ENCODE data around the gene AVP. TPM values are rescaled to one million over a fixed set of nuclear protein-coding genes. Genes with fewer than 3 reads are reported as not detected.

Gene AVP
- total and polyA plus RNA-seq, 2 donors (not counting 3 experiments of a cell fraction or from before 2014, with no cell fraction given) = not detected

GRCh38 chr20:3106185-3106584, 21.7 kb upstream of the AVP start:
- no peaks in the 10 kb centered on the region for H3K79me2 ChIP-seq (ENCODE audit: control insufficient read depth, insufficient read depth, low read length)
- CTCF ChIA-PET = interaction anchor here (1.8 kb wide), 1 partner anchor 20 kb away, joined by 4 read pairs; no protein-coding TSS in a partner anchor
- H3K4me3 ChIP-seq (replicated peaks in 1 of 3; ENCODE audit: insufficient read depth in 1 of 3, low read depth in 1 of 3, low read length in 3 of 3) = no peak overlapping the region
- no peak overlapping the region for H3K9ac ChIP-seq (replicated peaks; ENCODE audit: extremely low read depth, insufficient read depth, low read length)
- BruUV-seq (replicated peaks) = no TSS peak
- H4K20me1 ChIP-seq (replicated peaks; ENCODE audit: control insufficient read depth, extremely low read depth, insufficient read depth, low read length) = no peaks in the 10 kb centered on the region
- no peak for TF ChIP-seq FOS (IDR thresholded peaks at IDR 0.05; ENCODE audit: borderline replicate concordance, insufficient read depth, low read length)
- no peak for TF ChIP-seq EZH2 (IDR thresholded peaks at IDR 0.05; ENCODE audit: borderline replicate concordance, low read depth, low read length, severe bottlenecking)
- no peak for TF ChIP-seq POLR2A (IDR thresholded peaks at IDR 0.05; ENCODE audit: low read depth, low read length)
- peaks cover 0 to 7% of the 10 kb centered on the region in 2 experiments for H3K36me3 ChIP-seq (ENCODE audit: control insufficient read depth in 2 of 2, extremely low read depth in 1 of 2, insufficient read depth in 2 of 2, low read length in 2 of 2)
- no peak overlapping the region for H3K27ac ChIP-seq (ENCODE audit: insufficient read depth, low read depth, low read length)
- H3K4me2 ChIP-seq (ENCODE audit: insufficient read depth, low read length) = no peak overlapping the region
- POLR2A ChIA-PET = no interaction called here
- FAIRE-seq (no peak), DNase-seq (ENCODE audit: low read depth, low spot score) (no peak)
- no peaks in the 10 kb centered on the region for H3K9me1 ChIP-seq (replicated peaks; ENCODE audit: control insufficient read depth, extremely low read depth, insufficient read depth, low read length)
- dilution Hi-C loops (cut with MboI; ENCODE audit: extremely low pct_ligation_motif_present, low sequenced_read_pairs) = no loop called here
- H3K9me3 ChIP-seq (replicated peaks; ENCODE audit: control insufficient read depth, insufficient read depth, low read length) = no peaks in the 10 kb centered on the region
- H2AFZ ChIP-seq (ENCODE audit: low read depth, low read length) = no peak overlapping the region
- no peaks in the 10 kb centered on the region for H3K27me3 ChIP-seq (ENCODE audit: control insufficient read depth in 2 of 2, insufficient read depth in 2 of 2, low read length in 2 of 2)
- intact Hi-C loops (cut with micrococcal nuclease) = no loop called here
- no peaks in the 10 kb centered on the region for H3K4me1 ChIP-seq (ENCODE audit: control insufficient read depth, extremely low read depth, insufficient read depth, low read length)

- TF ChIP-seq POLR2A (IDR thresholded peaks at IDR 0.05; ENCODE audit: low read depth, low read length) (no peak), POLR2AphosphoS5 (IDR thresholded peaks at IDR 0.05; ENCODE audit: insufficient read depth, low read depth, low read length) (no peak), EZH2 (IDR thresholded peaks at IDR 0.05; ENCODE audit: borderline replicate concordance, low read depth, low read length, severe bottlenecking) (no peak), GATA2 (IDR thresholded peaks at IDR 0.05; ENCODE audit: insufficient read depth, insufficient read length, low read depth, low read length) (no peak), CTCF (IDR thresholded peaks at IDR 0.05; ENCODE audit: extremely low read depth in 1 of 2, insufficient read depth in 1 of 2, low read depth in 1 of 2, low read length in 2 of 2) (no peak), FOS (IDR thresholded peaks at IDR 0.05; ENCODE audit: borderline replicate concordance, insufficient read depth, low read length) (no peak), MAX (IDR thresholded peaks at IDR 0.05; ENCODE audit: insufficient read depth, insufficient read length) (no peak), JUN (IDR thresholded peaks at IDR 0.05; ENCODE audit: borderline replicate concordance, insufficient read depth, insufficient read length, low read depth) (no peak), MYC (IDR thresholded peaks at IDR 0.05; ENCODE audit: low read depth, low read length) (no peak)
- Histone ChIP-seq H3K4me1 (ENCODE audit: control insufficient read depth, extremely low read depth, insufficient read depth, low read length) (no peaks in the 10 kb centered on the region), H3K27ac (ENCODE audit: insufficient read depth, low read depth, low read length) (no peak overlapping the region), H3K4me2 (ENCODE audit: insufficient read depth, low read length) (no peak overlapping the region), H3K9me1 (replicated peaks; ENCODE audit: control insufficient read depth, extremely low read depth, insufficient read depth, low read length) (no peaks in the 10 kb centered on the region), H2AFZ (ENCODE audit: low read depth, low read length) (no peak overlapping the region), H3K36me3 (ENCODE audit: control insufficient read depth in 2 of 2, extremely low read depth in 1 of 2, insufficient read depth in 2 of 2, low read length in 2 of 2) (peaks cover 0 to 7% of the 10 kb centered on the region in 2 experiments), H3K79me2 (ENCODE audit: control insufficient read depth, insufficient read depth, low read length) (no peaks in the 10 kb centered on the region), H4K20me1 (replicated peaks; ENCODE audit: control insufficient read depth, extremely low read depth, insufficient read depth, low read length) (no peaks in the 10 kb centered on the region), H3K4me3 (replicated peaks in 1 of 3; ENCODE audit: insufficient read depth in 1 of 3, low read depth in 1 of 3, low read length in 3 of 3) (no peak overlapping the region), H3K27me3 (ENCODE audit: control insufficient read depth in 2 of 2, insufficient read depth in 2 of 2, low read length in 2 of 2) (no peaks in the 10 kb centered on the region), H3K9me3 (replicated peaks; ENCODE audit: control insufficient read depth, insufficient read depth, low read length) (no peaks in the 10 kb centered on the region), H3K9ac (replicated peaks; ENCODE audit: extremely low read depth, insufficient read depth, low read length) (no peak overlapping the region)
- CTCF ChIA-PET = interaction anchor here (0.6 to 1.8 kb wide), 3 partner anchors 12 to 52 kb away, joined by 3 to 4 read pairs (median 4); no protein-coding TSS in a partner anchor
- POLR2A ChIA-PET = no interaction called here
- intact Hi-C loops (cut with micrococcal nuclease) (no loop called here), dilution Hi-C loops (cut with MboI; ENCODE audit: extremely low pct_ligation_motif_present, low sequenced_read_pairs) (no loop called here)
- DNase-seq (ENCODE audit: low read depth, low spot score) = no peak
- BruUV-seq (replicated peaks) = no TSS peak
- no peak for FAIRE-seq
Measured at GRCh38 chr20:3105256-3106137, 21.0 kb upstream of the AVP start.
